ENCODE results near the gene WWOX. TPM values are rescaled to one million over a fixed set of nuclear protein-coding genes. Genes with fewer than 3 reads are reported as not detected.

The WWOX gene
- total and polyA plus RNA-seq, 2 of the 13 experiments (the other 11 are each of a cell fraction or from before 2014, with no cell fraction given), result 9.1 to 37.4 TPM

GRCh38 chr16:78505544-78506366 lies 406.3 kb downstream of the WWOX start (continued):
- 0 out of 2 replicates have a peak, but pooled peaks have one; percentile 39 for TF ChIP-seq ZBTB37 (CRISPR knock-in tag; IDR thresholded peaks at IDR 0.05)
- TF ChIP-seq BRD4 (CRISPR knock-in tag; IDR thresholded peaks at IDR 0.05), result no peak; the same call in 1 of the 2 replicates
- 0 out of 2 replicates have a peak, but pooled peaks have one; percentile 77 for TF ChIP-seq NFIB (CRISPR knock-in tag; IDR thresholded peaks at IDR 0.05; ENCODE audit: borderline replicate concordance)
- no peak; the same call in 1 of the 2 replicates for TF ChIP-seq HOXD1 (CRISPR knock-in tag; IDR thresholded peaks at IDR 0.05)
- TF ChIP-seq, protein P1, sequence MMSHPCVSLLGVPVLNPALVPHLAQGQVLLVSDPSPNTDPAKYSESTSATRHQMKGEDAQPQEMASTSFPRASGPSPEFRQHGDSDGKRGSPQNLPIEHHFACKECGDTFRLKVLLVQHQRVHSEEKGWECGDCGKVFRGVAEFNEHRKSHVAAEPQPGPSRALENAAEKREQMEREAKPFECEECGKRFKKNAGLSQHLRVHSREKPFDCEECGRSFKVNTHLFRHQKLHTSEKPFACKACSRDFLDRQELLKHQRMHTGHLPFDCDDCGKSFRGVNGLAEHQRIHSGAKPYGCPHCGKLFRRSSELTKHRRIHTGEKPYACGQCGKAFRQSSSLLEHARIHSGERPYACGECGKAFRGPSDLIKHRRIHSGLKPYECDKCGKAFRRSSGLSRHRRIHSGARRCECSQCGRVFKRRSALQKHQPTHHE (CRISPR knock-in tag; IDR thresholded peaks at IDR 0.05; ENCODE audit: borderline replicate concordance), result 0 out of 2 replicates have a peak, but pooled peaks have one; percentile 84
- TF ChIP-seq REL (CRISPR knock-in tag; conservative IDR thresholded peaks at IDR 0.05), result no peak
- TF ChIP-seq, protein P2, sequence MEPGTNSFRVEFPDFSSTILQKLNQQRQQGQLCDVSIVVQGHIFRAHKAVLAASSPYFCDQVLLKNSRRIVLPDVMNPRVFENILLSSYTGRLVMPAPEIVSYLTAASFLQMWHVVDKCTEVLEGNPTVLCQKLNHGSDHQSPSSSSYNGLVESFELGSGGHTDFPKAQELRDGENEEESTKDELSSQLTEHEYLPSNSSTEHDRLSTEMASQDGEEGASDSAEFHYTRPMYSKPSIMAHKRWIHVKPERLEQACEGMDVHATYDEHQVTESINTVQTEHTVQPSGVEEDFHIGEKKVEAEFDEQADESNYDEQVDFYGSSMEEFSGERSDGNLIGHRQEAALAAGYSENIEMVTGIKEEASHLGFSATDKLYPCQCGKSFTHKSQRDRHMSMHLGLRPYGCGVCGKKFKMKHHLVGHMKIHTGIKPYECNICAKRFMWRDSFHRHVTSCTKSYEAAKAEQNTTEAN (CRISPR knock-in tag; conservative IDR thresholded peaks at IDR 0.05), result no peak
- TF ChIP-seq NFE2 (CRISPR knock-in tag; IDR thresholded peaks at IDR 0.05), result no peak
- no peak for TF ChIP-seq SRSF4 (IDR thresholded peaks at IDR 0.05; ENCODE audit: low read depth, low read length, poor library complexity, severe bottlenecking)
- no peak for TF ChIP-seq ZNF30 (CRISPR knock-in tag; IDR thresholded peaks at IDR 0.05)
- no peak for TF ChIP-seq AGO2 (optimal IDR thresholded peaks at IDR 0.05; ENCODE audit: low read depth, low read length)
- TF ChIP-seq ZNF546 (CRISPR knock-in tag; conservative IDR thresholded peaks at IDR 0.05), result peak; percentile 25; the same call in 1 of the 2 replicates
- peak; percentile 36 for TF ChIP-seq ZNF441 (CRISPR knock-in tag; IDR thresholded peaks at IDR 0.05; ENCODE audit: borderline replicate concordance)
- TF ChIP-seq RORA (CRISPR knock-in tag; IDR thresholded peaks at IDR 0.05), result no peak
- peak; percentile 79 for TF ChIP-seq PHF21A (CRISPR knock-in tag; IDR thresholded peaks at IDR 0.05)
- no peak for TF ChIP-seq ISL2 (CRISPR knock-in tag; IDR thresholded peaks at IDR 0.05)
- TF ChIP-seq, protein P3, sequence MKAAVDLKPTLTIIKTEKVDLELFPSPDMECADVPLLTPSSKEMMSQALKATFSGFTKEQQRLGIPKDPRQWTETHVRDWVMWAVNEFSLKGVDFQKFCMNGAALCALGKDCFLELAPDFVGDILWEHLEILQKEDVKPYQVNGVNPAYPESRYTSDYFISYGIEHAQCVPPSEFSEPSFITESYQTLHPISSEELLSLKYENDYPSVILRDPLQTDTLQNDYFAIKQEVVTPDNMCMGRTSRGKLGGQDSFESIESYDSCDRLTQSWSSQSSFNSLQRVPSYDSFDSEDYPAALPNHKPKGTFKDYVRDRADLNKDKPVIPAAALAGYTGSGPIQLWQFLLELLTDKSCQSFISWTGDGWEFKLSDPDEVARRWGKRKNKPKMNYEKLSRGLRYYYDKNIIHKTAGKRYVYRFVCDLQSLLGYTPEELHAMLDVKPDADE (CRISPR knock-in tag; IDR thresholded peaks at IDR 0.05), result no peak
- no peak for TF ChIP-seq PHF5A (CRISPR knock-in tag; IDR thresholded peaks at IDR 0.05; ENCODE audit: low read depth, unreplicated experiment)
- TF ChIP-seq EP300 (IDR thresholded peaks at IDR 0.05; ENCODE audit: low read depth in 2 of 2, low read length in 2 of 2), result peak; percentile 34 to 42; a peak in 1 of 4 replicates
- no peak for TF ChIP-seq EP300 (CRISPR knock-in tag; IDR thresholded peaks at IDR 0.05; ENCODE audit: borderline replicate concordance)
- no peak; the same call in 1 of the 2 replicates for TF ChIP-seq FOXA3 (CRISPR knock-in tag; IDR thresholded peaks at IDR 0.05)
- TF ChIP-seq MEIS1 (CRISPR knock-in tag; IDR thresholded peaks at IDR 0.05; ENCODE audit: borderline replicate concordance), result no peak
- TF ChIP-seq ZNF274 (CRISPR knock-in tag; IDR thresholded peaks at IDR 0.05), result peak; percentile 42; the same call in 1 of the 2 replicates
- peak; percentile 51 for TF ChIP-seq ZNF263 (CRISPR knock-in tag; IDR thresholded peaks at IDR 0.05)
- TF ChIP-seq PHF20 (CRISPR knock-in tag; IDR thresholded peaks at IDR 0.05), result 0 out of 2 replicates have a peak, but pooled peaks have one; percentile 39
- TF ChIP-seq GATAD2A (CRISPR knock-in tag; IDR thresholded peaks at IDR 0.05), result peak; percentile 62
